SK-N-SH (cell line): Measurements from ENCODE around the gene PTMS. TPM values are rescaled to one million over a fixed set of nuclear protein-coding genes. Genes with fewer than 3 reads are reported as not detected.

Experiments
- CTCF ChIA-PET: fragments of 300-600, 350-600 bp; formaldehyde crosslinking; extraction: SDS; loops from one replicate; lab custom pipeline; 2021; lab: Yijun Ruan, JAX
- POLR2A ChIA-PET: fragments of 350-600 bp; sonication (Branson Sonifier 250); formaldehyde crosslinking; extraction: SDS; loops from one replicate; lab custom pipeline; 2020; ENCODE audit warnings: antibody characterized with exemption, inconsistent platforms; lab: Yijun Ruan, JAX
- DNase-seq: peaks from one replicate; pipeline ENCODE4 v3.0.0; 2012
- H2AFZ ChIP-seq: fragments of 200-600 bp; sonication (generic); 2 replicates; pipeline ENCODE4 v1.8.1; 2016; ENCODE audit warnings: antibody characterized with exemption, mild to moderate bottlenecking, low read depth
- H3F3A ChIP-seq: fragments of 200-600 bp; sonication (generic); replicated peaks from 2 replicates; pipeline ENCODE3; 2016; ENCODE audit warnings: antibody characterized with exemption, mild to moderate bottlenecking; ENCODE audit not compliant: insufficient read depth
- H3K27ac ChIP-seq, 2 experiments: fragments of 200-500 bp in 1 of 2; fragments of 200-600 bp in 1 of 2; sonication (Bioruptor generic) in 1 of 2; sonication (generic), shearing (Covaris generic) in 1 of 2; 2 replicates each; pipeline versions ENCODE4 v1.5.1 to v1.6.1; 2014 to 2016; ENCODE audit warnings: low read depth in 2 of 2, inconsistent platforms in 1 of 2, low read length in 1 of 2, mild to moderate bottlenecking in 1 of 2, mixed read lengths in 1 of 2
- H3K27me3 ChIP-seq: fragments of 200-600 bp; sonication (generic), shearing (Covaris generic); 2 replicates; pipeline ENCODE4 v1.6.1; 2016; ENCODE audit warnings: mixed run types; ENCODE audit not compliant: insufficient read depth
- H3K36me3 ChIP-seq, 2 experiments: fragments of 200-500 bp in 1 of 2; fragments of 200-600 bp in 1 of 2; sonication (Bioruptor generic) in 1 of 2; sonication (generic) in 1 of 2; replicated peaks in 1 of 2; 2 replicates each; pipeline versions ENCODE3 to v1.5.1; 2014 to 2016; ENCODE audit warnings: low read length in 1 of 2, mild to moderate bottlenecking in 1 of 2; ENCODE audit not compliant: insufficient read depth in 2 of 2, control insufficient read depth in 1 of 2
- H3K4me1 ChIP-seq, 2 experiments: fragments of 200-500 bp in 1 of 2; fragments of 200-600 bp in 1 of 2; sonication (Bioruptor generic) in 1 of 2; sonication (generic), shearing (Covaris generic) in 1 of 2; 2 replicates each; pipeline versions ENCODE4 v1.5.1 to v1.6.1; 2014 to 2016; ENCODE audit warnings: low read depth in 1 of 2, low read length in 1 of 2, mixed run types in 1 of 2; ENCODE audit not compliant: insufficient read depth in 2 of 2, control insufficient read depth in 1 of 2
- H3K4me2 ChIP-seq: fragments of 200-600 bp; sonication (generic), shearing (Covaris generic); 2 replicates; pipeline ENCODE4 v1.6.1; 2017; ENCODE audit warnings: mixed run types
- H3K4me3 ChIP-seq, 2 experiments: fragments of 200-500 bp in 1 of 2; fragments of 200-600 bp in 1 of 2; sonication (Bioruptor generic) in 1 of 2; sonication (generic), shearing (Covaris generic) in 1 of 2; 2 replicates each; pipeline versions ENCODE4 v1.5.1 to v1.8.1; 2014 to 2016; ENCODE audit warnings: low read depth in 2 of 2, inconsistent platforms in 1 of 2, low read length in 1 of 2, mild to moderate bottlenecking in 1 of 2, mixed read lengths in 1 of 2, moderate library complexity in 1 of 2
- H3K79me2 ChIP-seq: fragments of 200-600 bp; sonication (generic); 2 replicates; pipeline ENCODE4 v1.8.1; 2017; ENCODE audit warnings: mild to moderate bottlenecking; ENCODE audit not compliant: insufficient read depth
- H3K9ac ChIP-seq: fragments of 200-600 bp; sonication (generic); 2 replicates; pipeline ENCODE4 v1.6.1; 2017; ENCODE audit warnings: mixed run types
- H3K9me2 ChIP-seq: fragments of 200-600 bp; sonication (generic); 2 replicates; pipeline ENCODE4 v1.6.1; 2017; ENCODE audit warnings: mixed run types
- H3K9me3 ChIP-seq: fragments of 200-600 bp; sonication (generic); 2 replicates; pipeline ENCODE4 v1.6.1; 2017; ENCODE audit warnings: mixed run types, mild to moderate bottlenecking, moderate library complexity
- H4K20me1 ChIP-seq: fragments of 200-600 bp; sonication (generic); 2 replicates; pipeline ENCODE4 v1.6.1; 2017; ENCODE audit warnings: mild to moderate bottlenecking, mixed run types; ENCODE audit not compliant: insufficient read depth
- CHD2 ChIP-seq: fragments of 150-350 bp; IDR thresholded peaks from 2 replicates; pipeline ENCODE4 v1.6.1; 2018; ENCODE audit warnings: low read length; ENCODE audit not compliant: partially characterized antibody
- FOSL2 ChIP-seq: IDR thresholded peaks from 2 replicates; pipeline ENCODE4 v1.4.0; 2012; ENCODE audit warnings: low read depth, mild to moderate bottlenecking, moderate library complexity, borderline replicate concordance
- FOXJ3 ChIP-seq: sonication (generic); formaldehyde crosslinking; IDR thresholded peaks from 2 replicates; pipeline ENCODE4 v1.5.1; 2020; ENCODE audit warnings: mild to moderate bottlenecking, missing genetic modification reagents
- GABPA ChIP-seq: IDR thresholded peaks from 2 replicates; pipeline ENCODE4 v1.4.0; 2012; ENCODE audit warnings: low read depth, mild to moderate bottlenecking
- RAD21 ChIP-seq: IDR thresholded peaks from 2 replicates; pipeline ENCODE4 v1.6.1; 2012; ENCODE audit warnings: mild to moderate bottlenecking, low read length
- REST ChIP-seq: IDR thresholded peaks from 2 replicates; pipeline ENCODE4 v1.6.1; 2012; ENCODE audit warnings: mild to moderate bottlenecking, low read depth, low read length, moderate library complexity
- RFX5 ChIP-seq: IDR thresholded peaks from 2 replicates; pipeline ENCODE4 v1.6.1; 2012; ENCODE audit warnings: mild to moderate bottlenecking, improper control_type of control experiment, low read length
- SMC3 ChIP-seq: IDR thresholded peaks from 2 replicates; pipeline ENCODE4 v1.6.1; 2012; ENCODE audit warnings: low read depth, low read length, improper control_type of control experiment
- TCF12 ChIP-seq: IDR thresholded peaks from 2 replicates; pipeline ENCODE4 v1.4.0; 2012
- WGBS: methylation state at CpG from one replicate; pipeline ENCODE4 v1.1.6; 2017; ENCODE audit warnings: low lambda C conversion rate; 5-methylcytosine and 5-hydroxymethylcytosine counted together
- polyA plus RNA-seq, 3 experiments: library from polyadenylated mRNA; depleted of rRNA; stranded (reverse); fragments of >200 nt; gene quantifications; 2 replicates each; pipeline ENCODE4 v1.2.3, GENCODE V29; 2012
- TF ChIP-seq, protein P1 (sequence below): IDR thresholded peaks from 2 replicates; pipeline ENCODE4; 2012
- TF ChIP-seq, protein P2 (sequence below): fragments of 150-350 bp; IDR thresholded peaks from 2 replicates; pipeline ENCODE4 v1.6.1; 2016; ENCODE audit warnings: mild to moderate bottlenecking, low read depth, low read length
- TF ChIP-seq, protein P3 (sequence below): fragments of 200-600 bp; sonication (generic); IDR thresholded peaks from 2 replicates; pipeline ENCODE4 v1.6.1; 2017; ENCODE audit warnings: antibody characterized with exemption, mild to moderate bottlenecking, moderate library complexity
- TF ChIP-seq, protein P4 (sequence below): IDR thresholded peaks from 2 replicates; pipeline ENCODE4 v1.4.0; 2012; ENCODE audit warnings: low read depth, borderline replicate concordance

The PTMS gene
- polyA plus RNA-seq, 1 of the 3 experiments (the other 2 are of a cell fraction) = 661 TPM

DNA sequence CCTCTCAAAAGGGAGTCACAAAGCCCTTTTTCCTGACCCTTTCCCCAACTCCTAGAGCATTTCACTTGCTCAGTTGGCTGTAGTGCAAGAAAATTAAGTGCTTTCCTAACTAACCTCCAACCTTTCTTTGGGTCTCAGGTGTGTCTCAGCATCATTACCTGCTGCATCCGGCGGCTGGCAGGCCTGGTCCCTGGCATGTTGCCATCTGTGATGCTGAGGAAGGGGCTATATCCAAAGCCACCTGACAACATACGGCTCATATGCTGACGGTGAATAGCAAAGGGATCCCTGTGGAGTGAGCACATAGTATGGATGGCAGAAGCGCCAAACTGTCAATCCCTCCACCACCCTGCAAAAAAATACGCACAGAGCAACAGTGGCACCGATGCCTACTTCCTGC is 14.4 kb upstream of the PTMS start:
- no peaks in the 10 kb centered on the region for H3K27me3 ChIP-seq
- peaks cover 16% of the 10 kb centered on the region for H3F3A ChIP-seq
- no peak overlapping the region for H2AFZ ChIP-seq
- H3K27ac ChIP-seq = peak overlapping the region; percentile 97 to 98; a peak in 2 of 4 replicates
- no peak for DNase-seq
- H3K4me3 ChIP-seq = peak overlapping the region; percentile 84 to 91
- peak overlapping the region; percentile 86 for H3K4me2 ChIP-seq
- peaks cover 14 to 18% of the 10 kb centered on the region in 2 experiments for H3K4me1 ChIP-seq
- H3K9me3 ChIP-seq = no peaks in the 10 kb centered on the region
- 86% methylated on average over 7 of the region's 7 CpGs for WGBS
- POLR2A ChIA-PET = interaction anchor here (1.9 to 4.8 kb wide), 10 partner anchors 16 to 139 kb away, joined by 5 to 89 read pairs (median 14); partner anchors contain the start of genes COPS7A, P3H3, PTMS and SPSB2
- no peak for TF ChIP-seq SMC3
- TF ChIP-seq TCF12 = no peak
- no peak for TF ChIP-seq GABPA
- no peak for TF ChIP-seq REST
- TF ChIP-seq, protein P1, sequence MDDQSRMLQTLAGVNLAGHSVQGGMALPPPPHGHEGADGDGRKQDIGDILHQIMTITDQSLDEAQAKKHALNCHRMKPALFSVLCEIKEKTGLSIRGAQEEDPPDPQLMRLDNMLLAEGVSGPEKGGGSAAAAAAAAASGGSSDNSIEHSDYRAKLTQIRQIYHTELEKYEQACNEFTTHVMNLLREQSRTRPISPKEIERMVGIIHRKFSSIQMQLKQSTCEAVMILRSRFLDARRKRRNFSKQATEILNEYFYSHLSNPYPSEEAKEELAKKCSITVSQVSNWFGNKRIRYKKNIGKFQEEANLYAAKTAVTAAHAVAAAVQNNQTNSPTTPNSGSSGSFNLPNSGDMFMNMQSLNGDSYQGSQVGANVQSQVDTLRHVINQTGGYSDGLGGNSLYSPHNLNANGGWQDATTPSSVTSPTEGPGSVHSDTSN = no peak
- TF ChIP-seq, protein P2, sequence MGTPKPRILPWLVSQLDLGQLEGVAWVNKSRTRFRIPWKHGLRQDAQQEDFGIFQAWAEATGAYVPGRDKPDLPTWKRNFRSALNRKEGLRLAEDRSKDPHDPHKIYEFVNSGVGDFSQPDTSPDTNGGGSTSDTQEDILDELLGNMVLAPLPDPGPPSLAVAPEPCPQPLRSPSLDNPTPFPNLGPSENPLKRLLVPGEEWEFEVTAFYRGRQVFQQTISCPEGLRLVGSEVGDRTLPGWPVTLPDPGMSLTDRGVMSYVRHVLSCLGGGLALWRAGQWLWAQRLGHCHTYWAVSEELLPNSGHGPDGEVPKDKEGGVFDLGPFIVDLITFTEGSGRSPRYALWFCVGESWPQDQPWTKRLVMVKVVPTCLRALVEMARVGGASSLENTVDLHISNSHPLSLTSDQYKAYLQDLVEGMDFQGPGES = no peak
- peaks cover 38 to 49% of the 10 kb centered on the region in 2 experiments for H3K36me3 ChIP-seq
- CTCF ChIA-PET = interaction anchor here (0.7 to 12.7 kb wide), 19 partner anchors 9 to 117 kb away, joined by 3 to 343 read pairs (median 20); partner anchors contain the start of genes CDCA3, COPS7A, GPR162 and LAG3
- H3K79me2 ChIP-seq = peaks cover 34% of the 10 kb centered on the region
- no peaks in the 10 kb centered on the region for H3K9me2 ChIP-seq
- H3K9ac ChIP-seq = peak overlapping the region; percentile 98
- H4K20me1 ChIP-seq = peaks cover 12% of the 10 kb centered on the region

- peak; percentile 82 for DNase-seq
- peak overlapping the region; percentile 86 for H3K4me2 ChIP-seq
- no peaks in the 10 kb centered on the region for H3K27me3 ChIP-seq
- peaks cover 38 to 43% of the 10 kb centered on the region in 2 experiments for H3K36me3 ChIP-seq
- peaks cover 12% of the 10 kb centered on the region for H3F3A ChIP-seq
- H3K9ac ChIP-seq = peak overlapping the region; percentile 98
- H3K79me2 ChIP-seq = peaks cover 34% of the 10 kb centered on the region
- 1% methylated on average over 13 of the region's 24 CpGs for WGBS
- H3K4me3 ChIP-seq = peak overlapping the region; percentile 84 to 91
- H3K9me2 ChIP-seq = no peaks in the 10 kb centered on the region
- H3K4me1 ChIP-seq = peaks cover 14 to 18% of the 10 kb centered on the region in 2 experiments
- CTCF ChIA-PET = interaction anchor here (0.7 to 12.7 kb wide), 36 partner anchors 10 to 186 kb away, joined by 3 to 343 read pairs (median 11); partner anchors contain the start of genes CD4, CDCA3, COPS7A and GPR162
- H3K27ac ChIP-seq = peak overlapping the region; percentile 97 to 98
- POLR2A ChIA-PET = interaction anchor here (0.6 to 4.8 kb wide), 17 partner anchors 15 to 192 kb away, joined by 3 to 89 read pairs (median 9); partner anchors contain the start of genes C12orf57, COPS7A, GPR162 and P3H3
- no peaks in the 10 kb centered on the region for H3K9me3 ChIP-seq
- peak overlapping the region; percentile 63; the same call in 1 of the 2 replicates for H2AFZ ChIP-seq
- peaks cover 12% of the 10 kb centered on the region for H4K20me1 ChIP-seq
- TF ChIP-seq SMC3 (peak; percentile 57; the same call in 1 of the 2 replicates), FOXJ3 (CRISPR knock-in tag) (no peak), RFX5 (no peak), RAD21 (peak; percentile 38; the same call in 1 of the 2 replicates), CHD2 (peak; percentile 28), FOSL2 (no peak)
- TF ChIP-seq, protein P3, sequence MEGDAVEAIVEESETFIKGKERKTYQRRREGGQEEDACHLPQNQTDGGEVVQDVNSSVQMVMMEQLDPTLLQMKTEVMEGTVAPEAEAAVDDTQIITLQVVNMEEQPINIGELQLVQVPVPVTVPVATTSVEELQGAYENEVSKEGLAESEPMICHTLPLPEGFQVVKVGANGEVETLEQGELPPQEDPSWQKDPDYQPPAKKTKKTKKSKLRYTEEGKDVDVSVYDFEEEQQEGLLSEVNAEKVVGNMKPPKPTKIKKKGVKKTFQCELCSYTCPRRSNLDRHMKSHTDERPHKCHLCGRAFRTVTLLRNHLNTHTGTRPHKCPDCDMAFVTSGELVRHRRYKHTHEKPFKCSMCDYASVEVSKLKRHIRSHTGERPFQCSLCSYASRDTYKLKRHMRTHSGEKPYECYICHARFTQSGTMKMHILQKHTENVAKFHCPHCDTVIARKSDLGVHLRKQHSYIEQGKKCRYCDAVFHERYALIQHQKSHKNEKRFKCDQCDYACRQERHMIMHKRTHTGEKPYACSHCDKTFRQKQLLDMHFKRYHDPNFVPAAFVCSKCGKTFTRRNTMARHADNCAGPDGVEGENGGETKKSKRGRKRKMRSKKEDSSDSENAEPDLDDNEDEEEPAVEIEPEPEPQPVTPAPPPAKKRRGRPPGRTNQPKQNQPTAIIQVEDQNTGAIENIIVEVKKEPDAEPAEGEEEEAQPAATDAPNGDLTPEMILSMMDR = peak; percentile 61
- TF ChIP-seq, protein P2 = no peak
- TF ChIP-seq, protein P4, sequence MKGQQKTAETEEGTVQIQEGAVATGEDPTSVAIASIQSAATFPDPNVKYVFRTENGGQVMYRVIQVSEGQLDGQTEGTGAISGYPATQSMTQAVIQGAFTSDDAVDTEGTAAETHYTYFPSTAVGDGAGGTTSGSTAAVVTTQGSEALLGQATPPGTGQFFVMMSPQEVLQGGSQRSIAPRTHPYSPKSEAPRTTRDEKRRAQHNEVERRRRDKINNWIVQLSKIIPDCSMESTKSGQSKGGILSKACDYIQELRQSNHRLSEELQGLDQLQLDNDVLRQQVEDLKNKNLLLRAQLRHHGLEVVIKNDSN = no peak
Measured at GRCh38 chr12:6752167-6752920, 13.8 kb upstream of the PTMS start.
